Fibroblast of lung (primary cell): ENCODE measurements around the gene KIF16B. TPM values are rescaled to one million over a fixed set of nuclear protein-coding genes. Genes with fewer than 3 reads are reported as not detected.

Experiments
- DNase-seq, 2 donors: peaks; one replicate each; pipeline versions ENCODE4 v3.0.0 to v3.0.0-alpha.2; 2010; ENCODE audit warnings: low read depth in 2 of 2
- H2AFZ ChIP-seq: 2 replicates; pipeline ENCODE4 v1.5.1; 2012; ENCODE audit warnings: low read length, control low read depth, inconsistent platforms
- H3K27ac ChIP-seq: 2 replicates; pipeline ENCODE4 v1.5.1; 2011; ENCODE audit warnings: low read length, control low read depth; ENCODE audit not compliant: insufficient read depth
- H3K27me3 ChIP-seq: 2 replicates; pipeline ENCODE4 v1.5.1; 2011; ENCODE audit warnings: mild to moderate bottlenecking, low read length; ENCODE audit not compliant: control insufficient read depth, insufficient read depth
- H3K36me3 ChIP-seq: 2 replicates; pipeline ENCODE4 v1.5.1; 2011; ENCODE audit warnings: low read length; ENCODE audit not compliant: control insufficient read depth, insufficient read depth
- H3K4me1 ChIP-seq: 2 replicates; pipeline ENCODE4 v1.5.1; 2011; ENCODE audit warnings: low read length; ENCODE audit not compliant: control insufficient read depth, insufficient read depth; ENCODE audit errors: extremely low read depth
- H3K4me2 ChIP-seq: 2 replicates; pipeline ENCODE4 v1.5.1; 2011; ENCODE audit warnings: low read length, control low read depth; ENCODE audit not compliant: insufficient read depth; ENCODE audit errors: extremely low read depth
- H3K4me3 ChIP-seq, 4 experiments: fragments of 200-600 bp in 1 of 4; sonication (generic) in 1 of 4; replicated peaks in 1 of 4; 2 replicates each; pipeline ENCODE4 v1.5.1; 2011 to 2016; ENCODE audit warnings: low read length in 4 of 4, low read depth in 3 of 4, mild to moderate bottlenecking in 3 of 4, control low read depth in 2 of 4, inconsistent platforms in 1 of 4, mixed read lengths in 1 of 4; ENCODE audit not compliant: insufficient read depth in 1 of 4; ENCODE audit errors: control extremely low read depth in 1 of 4
- H3K79me2 ChIP-seq: 2 replicates; pipeline ENCODE4 v1.5.1; 2012; ENCODE audit warnings: mild to moderate bottlenecking, low read length, inconsistent platforms; ENCODE audit not compliant: control insufficient read depth, insufficient read depth
- H3K9ac ChIP-seq: 2 replicates; pipeline ENCODE4 v1.5.1; 2011; ENCODE audit warnings: mild to moderate bottlenecking, low read length, control low read depth; ENCODE audit not compliant: insufficient read depth
- H3K9me3 ChIP-seq: 2 replicates; pipeline ENCODE4 v1.5.1; 2012; ENCODE audit warnings: low read depth, low read length; ENCODE audit not compliant: control insufficient read depth, insufficient read depth
- H4K20me1 ChIP-seq: 2 replicates; pipeline ENCODE4 v1.5.1; 2011; ENCODE audit warnings: low read length; ENCODE audit not compliant: control insufficient read depth, insufficient read depth; ENCODE audit errors: extremely low read depth
- EZH2 ChIP-seq: IDR thresholded peaks from 2 replicates; pipeline ENCODE4 v1.5.1; 2012; ENCODE audit warnings: low read length, control low read depth, mild to moderate bottlenecking; ENCODE audit errors: missing control alignments
- polyA plus RNA-seq, 2 donors: library from polyadenylated mRNA; depleted of rRNA in 1 of 2; stranded (reverse) in 1 of 2; unstranded in 1 of 2; fragments of >200 nt; gene quantifications; 2 replicates each; pipeline ENCODE4 v1.2.1, GENCODE V29; 2011 to 2012; ENCODE audit warnings: missing spikeins in 1 of 2
- total RNA-seq: library from RNA; depleted of rRNA; stranded (reverse); fragments of >200 nt; gene quantifications from 2 replicates; pipeline ENCODE4 v1.2.1, GENCODE V29; 2014
- TF ChIP-seq, protein P1 (sequence below), 2 donors: IDR thresholded peaks in 1 of 2; conservative IDR thresholded peaks in 1 of 2; 1 replicate in 1 of 2; 2 replicates in 1 of 2; pipeline ENCODE4 v1.5.1; 2011 to 2012; ENCODE audit warnings: low read length in 2 of 2, control low read depth in 1 of 2, inconsistent platforms in 1 of 2, low read depth in 1 of 2, mild to moderate bottlenecking in 1 of 2

The KIF16B gene
- total and polyA plus RNA-seq, 2 donors (not counting 1 experiment from before 2014, with no cell fraction given): 7.7 to 17.3 TPM

DNA sequence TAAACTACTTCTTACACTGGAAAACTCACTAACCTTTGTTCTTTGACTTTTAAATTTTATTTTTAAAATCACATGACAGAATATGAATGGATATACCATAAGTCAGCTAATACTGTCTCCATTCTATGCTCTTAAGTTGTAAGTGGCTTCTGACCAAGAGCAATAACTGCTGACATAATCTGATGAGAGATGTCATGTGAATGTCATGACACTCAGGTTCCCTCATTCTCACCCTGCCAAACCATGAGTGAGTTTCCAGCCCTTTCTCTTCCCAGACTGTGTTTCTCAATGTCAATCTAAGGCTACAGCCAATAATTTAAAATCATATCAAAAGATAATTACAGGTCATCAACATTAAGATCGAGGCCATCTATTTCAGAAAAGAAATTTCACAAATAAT is 39.7 kb downstream of the KIF16B start:
- no peaks in the 10 kb centered on the region for H3K36me3 ChIP-seq
- no peak overlapping the region for H3K27ac ChIP-seq
- no peaks in the 10 kb centered on the region for H3K79me2 ChIP-seq
- no peaks in the 10 kb centered on the region for H3K4me1 ChIP-seq
- H3K4me3 ChIP-seq: no peak overlapping the region
- no peaks in the 10 kb centered on the region for H4K20me1 ChIP-seq
- no peak overlapping the region for H3K4me2 ChIP-seq
- DNase-seq: peak in 1 of 2 donors; percentile 32
- H3K9me3 ChIP-seq: no peaks in the 10 kb centered on the region
- no peak overlapping the region for H3K9ac ChIP-seq
- H2AFZ ChIP-seq: no peak overlapping the region
- no peaks in the 10 kb centered on the region for H3K27me3 ChIP-seq
- TF ChIP-seq, protein P1, sequence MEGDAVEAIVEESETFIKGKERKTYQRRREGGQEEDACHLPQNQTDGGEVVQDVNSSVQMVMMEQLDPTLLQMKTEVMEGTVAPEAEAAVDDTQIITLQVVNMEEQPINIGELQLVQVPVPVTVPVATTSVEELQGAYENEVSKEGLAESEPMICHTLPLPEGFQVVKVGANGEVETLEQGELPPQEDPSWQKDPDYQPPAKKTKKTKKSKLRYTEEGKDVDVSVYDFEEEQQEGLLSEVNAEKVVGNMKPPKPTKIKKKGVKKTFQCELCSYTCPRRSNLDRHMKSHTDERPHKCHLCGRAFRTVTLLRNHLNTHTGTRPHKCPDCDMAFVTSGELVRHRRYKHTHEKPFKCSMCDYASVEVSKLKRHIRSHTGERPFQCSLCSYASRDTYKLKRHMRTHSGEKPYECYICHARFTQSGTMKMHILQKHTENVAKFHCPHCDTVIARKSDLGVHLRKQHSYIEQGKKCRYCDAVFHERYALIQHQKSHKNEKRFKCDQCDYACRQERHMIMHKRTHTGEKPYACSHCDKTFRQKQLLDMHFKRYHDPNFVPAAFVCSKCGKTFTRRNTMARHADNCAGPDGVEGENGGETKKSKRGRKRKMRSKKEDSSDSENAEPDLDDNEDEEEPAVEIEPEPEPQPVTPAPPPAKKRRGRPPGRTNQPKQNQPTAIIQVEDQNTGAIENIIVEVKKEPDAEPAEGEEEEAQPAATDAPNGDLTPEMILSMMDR (conservative IDR thresholded peaks at IDR 0.05 in 1 of 2, IDR thresholded peaks at IDR 0.05 in 1 of 2; ENCODE audit: low read depth in 1 of 2, low read length in 2 of 2): no peak

DNA sequence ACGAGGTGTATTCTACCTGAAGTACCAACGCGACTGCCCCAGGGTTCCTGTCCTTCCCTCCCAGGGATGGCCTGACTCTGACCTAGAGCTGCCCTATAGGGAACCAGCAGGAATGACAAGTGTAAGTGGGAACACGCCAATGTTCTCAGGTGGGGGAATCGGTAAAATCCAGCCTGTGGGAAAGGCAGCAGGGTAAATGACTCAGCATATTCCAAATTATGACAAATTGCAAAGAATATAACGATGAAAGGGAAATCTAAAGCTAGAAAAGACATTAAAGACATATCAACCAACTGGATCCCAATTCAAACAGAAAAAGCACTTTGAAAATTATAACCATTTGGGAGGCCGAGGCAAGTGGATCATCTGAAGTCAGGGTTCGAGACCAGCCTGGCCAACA is 41.8 kb downstream of the KIF16B start:
- H3K27me3 ChIP-seq: no peaks in the 10 kb centered on the region
- no peaks in the 10 kb centered on the region for H3K79me2 ChIP-seq
- peaks cover 2% of the 10 kb centered on the region for H3K4me1 ChIP-seq
- H3K4me3 ChIP-seq: no peak overlapping the region
- H3K4me2 ChIP-seq: no peak overlapping the region
- no peaks in the 10 kb centered on the region for H4K20me1 ChIP-seq
- no peak overlapping the region for H3K9ac ChIP-seq
- TF ChIP-seq, protein P1 (conservative IDR thresholded peaks at IDR 0.05 in 1 of 2, IDR thresholded peaks at IDR 0.05 in 1 of 2; ENCODE audit: low read depth in 1 of 2, low read length in 2 of 2): no peak
- TF ChIP-seq EZH2: no peak
- no peaks in the 10 kb centered on the region for H3K9me3 ChIP-seq
- H2AFZ ChIP-seq: no peak overlapping the region
- DNase-seq: no peak
- H3K36me3 ChIP-seq: no peaks in the 10 kb centered on the region
- no peak overlapping the region for H3K27ac ChIP-seq

DNA sequence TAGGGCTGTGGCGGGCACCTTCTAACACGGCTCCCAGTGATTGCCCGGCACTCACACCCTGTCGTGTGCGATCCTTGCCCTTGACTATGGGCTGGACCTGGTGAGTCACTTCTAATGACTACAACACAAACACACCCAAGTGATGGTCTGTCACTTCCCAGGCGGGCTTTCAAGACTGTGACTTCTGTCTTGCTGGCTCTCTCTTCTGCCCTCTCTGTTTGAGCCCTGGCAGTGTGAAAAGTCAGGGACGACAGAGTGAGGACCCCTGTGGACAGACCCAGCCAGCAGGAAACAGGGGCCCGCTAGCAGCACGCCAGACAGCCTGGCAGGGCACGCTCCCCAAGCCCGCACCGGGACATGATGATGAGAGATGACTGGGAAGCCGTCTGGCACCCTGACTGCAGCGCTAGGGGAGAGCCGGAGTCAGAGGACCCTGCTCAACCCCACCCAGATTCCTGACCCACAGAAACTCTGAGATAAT is 43.0 kb downstream of the KIF16B start:
- Histone ChIP-seq H3K9ac (no peak overlapping the region), H3K4me2 (no peak overlapping the region), H3K4me1 (peaks cover 2% of the 10 kb centered on the region), H3K79me2 (no peaks in the 10 kb centered on the region), H3K4me3 (no peak overlapping the region), H3K36me3 (no peaks in the 10 kb centered on the region), H4K20me1 (no peaks in the 10 kb centered on the region), H2AFZ (no peak overlapping the region), H3K9me3 (no peaks in the 10 kb centered on the region), H3K27ac (no peak overlapping the region), H3K27me3 (no peaks in the 10 kb centered on the region)
- peak; percentile 47 to 50 for DNase-seq
- TF ChIP-seq, protein P1 (conservative IDR thresholded peaks at IDR 0.05 in 1 of 2, IDR thresholded peaks at IDR 0.05 in 1 of 2; ENCODE audit: low read depth in 1 of 2, low read length in 2 of 2): no peak
- TF ChIP-seq EZH2: no peak
